Peyer's patch (tissue), 4 donors: ENCODE measurements around the gene DISP3. TPM values are rescaled to one million over a fixed set of nuclear protein-coding genes. Genes with fewer than 3 reads are reported as not detected.

Experiments
- DNase-seq, 3 donors: peaks; one replicate each; pipeline ENCODE4 v3.0.0-alpha.2; 2017 to 2019
- H3K27ac ChIP-seq, 4 donors: fragments of 200-600 bp; sonication (generic); one replicate each; pipeline ENCODE4 v1.5.1; 2016 to 2019
- H3K27me3 ChIP-seq, 2 donors: fragments of 200-600 bp; sonication (generic); one replicate each; pipeline ENCODE4 v1.5.1; 2019
- H3K36me3 ChIP-seq, 3 donors: fragments of 200-600 bp; sonication (generic); one replicate each; pipeline ENCODE4 v1.5.1; 2016 to 2019
- H3K4me1 ChIP-seq, 4 donors: fragments of 200-600 bp; sonication (generic); one replicate each; pipeline ENCODE4 v1.5.1; 2016 to 2019
- H3K4me3 ChIP-seq, 4 donors: fragments of 200-600 bp; sonication (generic); 1 replicate in 3 of 4; 2 replicates in 1 of 4; pipeline ENCODE4 v1.5.1; 2016 to 2019; ENCODE audit warnings: mild to moderate bottlenecking in 1 of 4
- H3K9me3 ChIP-seq, 4 donors: fragments of 200-600 bp; sonication (generic); one replicate each; pipeline ENCODE4 v1.5.1; 2016 to 2019; ENCODE audit warnings: mild to moderate bottlenecking in 1 of 4
- CTCF ChIP-seq, 6 experiments: fragments of 450-650 bp in 4 of 6; fragments of 200-600 bp in 2 of 6; sonication (generic) in 1 of 6; IDR thresholded peaks; one replicate each; pipeline ENCODE4 v1.5.1; 2017 to 2019; ENCODE audit warnings: antibody characterized with exemption in 6 of 6, mild to moderate bottlenecking in 3 of 6, moderate library complexity in 1 of 6
- POLR2A ChIP-seq, 2 donors: fragments of 450-650 bp; IDR thresholded peaks; one replicate each; pipeline ENCODE4 v1.5.1; 2017; ENCODE audit warnings: antibody characterized with exemption in 2 of 2, mild to moderate bottlenecking in 2 of 2, moderate library complexity in 2 of 2
- total RNA-seq, 4 donors: library from RNA; depleted of rRNA; stranded (reverse); fragments of >200 nt; gene quantifications; one replicate each; pipeline ENCODE4 v1.1.0, GENCODE V29; 2016

The DISP3 gene
- total RNA-seq, 4 donors from 2014 or later, result 0.54 to 2.4 (median 1.8) TPM; not detected in 1

DNA sequence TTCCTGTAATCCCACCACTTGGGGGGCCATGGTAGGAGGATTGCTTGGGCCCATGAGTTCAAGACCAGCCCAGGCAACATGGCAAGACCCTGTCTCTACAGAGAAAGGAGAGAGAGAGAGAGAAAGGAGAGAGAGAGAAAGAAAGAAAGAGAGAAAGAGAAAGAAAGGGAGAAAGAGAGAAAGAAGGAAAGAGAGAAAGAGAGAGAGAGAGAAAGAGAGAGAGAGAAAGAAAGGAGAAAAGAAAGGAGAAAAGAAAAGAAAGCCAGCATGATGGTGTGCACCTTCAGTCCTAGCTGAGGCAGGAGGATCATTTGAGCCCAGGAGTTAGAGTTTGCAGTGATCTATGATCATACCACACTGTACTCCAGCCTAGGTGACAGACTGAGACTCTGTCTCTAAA lies 82.8 kb downstream of the DISP3 start:
- Histone ChIP-seq H3K9me3 (no peaks in the 10 kb centered on the region), H3K36me3 (no peaks in the 10 kb centered on the region), H3K4me3 (no peak overlapping the region), H3K4me1 (no peaks in the 10 kb centered on the region), H3K27me3 (no peaks in the 10 kb centered on the region), H3K27ac (no peak overlapping the region)
- no peak for TF ChIP-seq CTCF (IDR thresholded peaks at IDR 0.05)
- no peak for TF ChIP-seq POLR2A (IDR thresholded peaks at IDR 0.05)
- no peak for DNase-seq

- no peak for DNase-seq
- TF ChIP-seq POLR2A (IDR thresholded peaks at IDR 0.05) (no peak), CTCF (IDR thresholded peaks at IDR 0.05) (no peak)
- Histone ChIP-seq H3K9me3 (no peaks in the 10 kb centered on the region), H3K4me1 (no peaks in the 10 kb centered on the region), H3K4me3 (no peak overlapping the region), H3K36me3 (no peaks in the 10 kb centered on the region), H3K27ac (no peak overlapping the region), H3K27me3 (no peaks in the 10 kb centered on the region)
Observed at GRCh38 chr1:11562664-11563063, 83.7 kb downstream of the DISP3 start.

DNA sequence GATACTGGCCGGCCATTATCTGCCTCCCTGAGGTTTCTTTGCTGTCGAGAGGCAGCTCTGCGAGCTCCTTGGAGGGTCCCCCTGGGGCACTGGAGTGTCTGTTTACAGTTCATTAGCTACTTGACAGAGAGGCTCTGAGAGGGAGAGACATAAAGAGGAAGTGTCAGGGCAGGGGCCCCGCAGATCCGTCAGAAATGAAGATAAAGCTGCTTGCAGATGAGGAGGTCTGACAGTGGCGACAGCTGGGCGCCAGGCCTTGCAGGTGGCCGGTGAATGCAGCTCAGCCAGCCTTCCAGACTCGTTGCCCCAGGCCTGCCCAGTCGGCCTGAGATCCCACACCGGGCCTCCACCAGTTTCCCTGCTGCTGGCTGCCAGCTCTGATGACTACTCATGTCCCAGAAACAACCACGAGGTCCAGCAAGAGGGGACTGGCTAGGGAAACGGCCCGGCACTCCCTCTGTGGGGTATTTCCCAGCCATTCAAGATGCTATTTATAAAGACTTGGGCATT lies 84.7 kb downstream of the DISP3 start:
- Histone ChIP-seq H3K36me3 (no peaks in the 10 kb centered on the region), H3K27ac (no peak overlapping the region), H3K4me1 (no peaks in the 10 kb centered on the region), H3K4me3 (no peak overlapping the region), H3K9me3 (no peaks in the 10 kb centered on the region), H3K27me3 (no peaks in the 10 kb centered on the region)
- DNase-seq, result no peak
- no peak for TF ChIP-seq POLR2A (IDR thresholded peaks at IDR 0.05)
- TF ChIP-seq CTCF (IDR thresholded peaks at IDR 0.05), result no peak

DNA sequence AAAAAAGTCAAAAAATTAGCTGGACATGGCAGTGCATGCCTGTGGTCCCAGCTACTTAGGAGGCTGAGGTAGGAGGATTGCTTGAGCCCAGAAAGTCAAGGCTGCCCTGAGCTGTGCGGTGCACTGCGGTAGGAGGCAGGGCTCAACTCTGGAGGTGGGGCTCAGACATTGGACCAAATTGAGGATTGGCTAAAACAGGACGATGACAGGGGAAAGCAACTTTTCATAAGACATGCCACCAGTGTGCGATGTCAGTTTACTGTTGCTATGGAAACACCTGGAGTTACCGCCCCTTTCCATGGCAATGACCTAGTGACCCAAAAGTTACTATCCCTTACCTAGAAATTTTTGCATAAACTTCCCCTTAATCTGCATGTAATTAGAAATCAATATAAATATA lies 85.3 kb downstream of the DISP3 start:
- Histone ChIP-seq H3K4me1 (no peaks in the 10 kb centered on the region), H3K36me3 (no peaks in the 10 kb centered on the region), H3K9me3 (no peaks in the 10 kb centered on the region), H3K4me3 (no peak overlapping the region), H3K27me3 (no peaks in the 10 kb centered on the region), H3K27ac (no peak overlapping the region)
- TF ChIP-seq CTCF (IDR thresholded peaks at IDR 0.05) (no peak), POLR2A (IDR thresholded peaks at IDR 0.05) (no peak)
- no peak for DNase-seq

DNA sequence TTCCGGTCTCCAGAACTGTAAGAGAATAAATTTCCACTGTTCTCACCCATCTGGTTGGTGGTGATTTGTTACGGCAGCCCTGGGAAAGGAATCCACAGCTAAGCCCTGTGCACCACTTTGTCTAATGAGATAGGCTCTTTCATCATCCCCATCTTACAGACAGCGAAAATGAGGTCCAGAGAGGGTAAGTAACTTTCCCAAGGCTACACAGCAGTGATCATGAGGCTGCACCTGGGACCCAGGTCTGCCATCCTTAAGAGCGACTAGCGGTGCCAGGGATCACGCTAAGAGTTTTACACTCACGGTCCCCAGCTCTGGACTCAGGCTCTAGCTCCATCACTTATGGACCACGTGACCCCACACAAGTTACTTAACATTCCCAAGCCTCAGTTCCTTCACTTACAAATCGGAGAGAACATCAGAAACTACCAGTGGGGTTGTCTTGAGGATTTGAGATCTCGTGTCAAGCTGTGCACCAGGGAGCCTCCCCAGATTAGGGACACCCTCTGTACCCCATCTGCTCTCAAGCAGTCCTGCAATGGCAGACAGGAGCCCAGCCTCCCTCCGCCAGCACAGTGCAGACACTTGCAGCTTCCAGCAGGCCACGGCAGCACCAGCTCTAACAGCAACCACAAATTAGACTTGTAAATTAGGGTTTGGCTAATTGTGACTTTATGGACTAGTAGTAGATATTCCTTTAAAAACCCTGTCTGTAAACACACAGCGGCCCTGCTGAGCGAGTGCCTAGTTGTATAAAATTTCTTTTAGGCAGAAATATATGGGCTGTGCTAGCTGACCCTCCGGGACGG lies 87.3 kb downstream of the DISP3 start:
- Histone ChIP-seq H3K27ac (no peak overlapping the region), H3K27me3 (no peaks in the 10 kb centered on the region), H3K36me3 (no peaks in the 10 kb centered on the region), H3K9me3 (no peaks in the 10 kb centered on the region), H3K4me3 (no peak overlapping the region), H3K4me1 (no peaks in the 10 kb centered on the region)
- TF ChIP-seq CTCF (IDR thresholded peaks at IDR 0.05) (no peak), POLR2A (IDR thresholded peaks at IDR 0.05) (no peak)
- DNase-seq, result no peak
